ENCODE data around the gene SETD6.

The SETD6 gene

GRCh38 chr16:58507963-58508670 lies 7.2 kb upstream of the SETD6 start:
- in situ Hi-C loops (cut with MboI; ENCODE audit: low pct_unique_long_range_greater_than_20kb, low sequenced_read_pairs, unreplicated experiment): no loop called here
- DNase-seq (ENCODE audit: low spot score): no peak
- no peak for TF ChIP-seq CTCF (IDR thresholded peaks at IDR 0.05; ENCODE audit: extremely low read depth, insufficient read depth, missing control alignments)

GRCh38 chr16:58508671-58509251 lies 6.6 kb upstream of the SETD6 start:
- no peak for TF ChIP-seq CTCF (IDR thresholded peaks at IDR 0.05; ENCODE audit: extremely low read depth, insufficient read depth, missing control alignments)
- DNase-seq (ENCODE audit: low spot score): no peak
- in situ Hi-C loops (cut with MboI; ENCODE audit: low pct_unique_long_range_greater_than_20kb, low sequenced_read_pairs, unreplicated experiment): no loop called here

GRCh38 chr16:58509256-58510096 lies 5.8 kb upstream of the SETD6 start:
- in situ Hi-C loops (cut with MboI; ENCODE audit: low pct_unique_long_range_greater_than_20kb, low sequenced_read_pairs, unreplicated experiment): no loop called here
- no peak for TF ChIP-seq CTCF (IDR thresholded peaks at IDR 0.05; ENCODE audit: extremely low read depth, insufficient read depth, missing control alignments)
- DNase-seq (ENCODE audit: low spot score): no peak

DNA sequence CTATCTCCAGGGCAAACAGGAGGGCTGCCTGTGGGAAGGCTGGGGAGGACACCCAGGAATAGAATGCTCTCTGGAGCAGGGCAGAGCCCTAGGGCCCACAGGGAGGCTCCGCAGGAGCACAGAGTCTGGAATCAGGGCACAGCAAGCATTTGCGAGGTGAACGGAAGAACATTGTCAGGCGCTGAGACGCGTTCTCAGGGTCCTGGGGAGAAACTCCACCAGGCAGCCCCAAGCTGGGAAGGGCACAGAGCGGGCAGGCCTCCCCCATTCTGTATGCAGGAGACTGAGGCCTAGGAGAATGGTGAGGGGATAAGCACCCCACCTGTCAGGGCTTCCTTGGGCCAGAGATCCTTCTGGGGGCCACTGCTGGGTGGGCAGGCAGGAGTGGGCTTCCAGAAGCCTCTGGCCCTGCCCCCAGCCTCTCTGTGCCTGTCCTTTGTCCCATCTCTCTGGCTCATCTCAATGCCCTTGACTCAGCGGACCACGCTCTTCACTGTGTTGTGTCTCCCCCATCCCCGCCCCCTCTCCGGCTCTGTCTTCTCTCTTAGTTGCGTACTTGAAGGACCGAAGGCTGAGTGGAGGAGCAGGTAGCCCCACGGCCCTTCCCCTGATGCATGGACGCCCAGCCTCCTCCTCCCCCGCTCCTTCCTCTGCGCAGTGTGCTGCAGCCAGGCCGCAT lies 5.1 kb upstream of the SETD6 start:
- DNase-seq (ENCODE audit: low spot score): no peak
- in situ Hi-C loops (cut with MboI; ENCODE audit: low pct_unique_long_range_greater_than_20kb, low sequenced_read_pairs, unreplicated experiment): no loop called here
- TF ChIP-seq CTCF (IDR thresholded peaks at IDR 0.05; ENCODE audit: extremely low read depth, insufficient read depth, missing control alignments): no peak

- no peak for TF ChIP-seq CTCF (IDR thresholded peaks at IDR 0.05; ENCODE audit: extremely low read depth, insufficient read depth, missing control alignments)
- DNase-seq (ENCODE audit: low spot score): no peak
- in situ Hi-C loops (cut with MboI; ENCODE audit: low pct_unique_long_range_greater_than_20kb, low sequenced_read_pairs, unreplicated experiment): no loop called here
Measured at GRCh38 chr16:58510776-58511628, 4.3 kb upstream of the SETD6 start.
